Calu3 (cell line): ENCODE measurements around the gene AFP. TPM values are rescaled to one million over a fixed set of nuclear protein-coding genes. Genes with fewer than 3 reads are reported as not detected.

ENCODE experiments used
- BruUV-seq: library from RNA; stranded (reverse); fragments of 400-500 nt; replicated peaks from 2 replicates; lab custom pipeline; 2021; lab: Mats Ljungman, UMichigan
- CTCF ChIA-PET: fragments of 300-600 bp; sonication (Branson Sonifier 250); formaldehyde crosslinking; loops from one replicate; lab custom pipeline; 2022; ENCODE audit warnings: antibody characterized with exemption; lab: Charles Lee
- DNase-seq: peaks from one replicate; pipeline ENCODE4 v3.0.0; 2022
- H3K27ac Mint-ChIP-seq: one replicate; pipeline ENCODE4 v1.8.0; 2022; ENCODE audit warnings: mixed read lengths; ENCODE audit not compliant: unreplicated experiment
- H3K27me3 Mint-ChIP-seq: one replicate; pipeline ENCODE4 v1.8.0; 2022; ENCODE audit warnings: mixed read lengths; ENCODE audit not compliant: unreplicated experiment
- H3K36me3 Mint-ChIP-seq: one replicate; pipeline ENCODE4 v1.8.0; 2022; ENCODE audit warnings: mild to moderate bottlenecking, moderate library complexity, mixed read lengths; ENCODE audit not compliant: insufficient read depth, unreplicated experiment
- H3K4me1 Mint-ChIP-seq: one replicate; pipeline ENCODE4 v1.8.0; 2022; ENCODE audit warnings: mild to moderate bottlenecking, low read depth, mixed read lengths; ENCODE audit not compliant: unreplicated experiment
- H3K4me3 Mint-ChIP-seq: one replicate; pipeline ENCODE4 v1.8.0; 2022; ENCODE audit warnings: mild to moderate bottlenecking, low read depth, moderate library complexity, mixed read lengths; ENCODE audit not compliant: unreplicated experiment
- H3K9me3 Mint-ChIP-seq: one replicate; pipeline ENCODE4 v1.8.0; 2022; ENCODE audit warnings: low read depth, mixed read lengths; ENCODE audit not compliant: unreplicated experiment
- CTCF ChIP-seq: fragments of 200-600 bp; IDR thresholded peaks from one replicate; pipeline ENCODE4 v1.8.0; 2022; ENCODE audit warnings: antibody characterized with exemption; ENCODE audit not compliant: unreplicated experiment
- intact Hi-C: fragments of 100-400 bp; cut with micrococcal nuclease; formaldehyde crosslinking; loops from one replicate; pipeline ENCODE4 v1.10.0; 2022; ENCODE audit not compliant: unreplicated experiment
- total RNA-seq: library from RNA; stranded (reverse); gene quantifications from 2 replicates; pipeline ENCODE4 v1.2.3, GENCODE V29; 2022

The AFP gene
- total RNA-seq, 1 experiment from 2014 or later: not detected

GRCh38 chr4:73418677-73419076, 17.3 kb upstream of the AFP start:
- H3K27me3 Mint-ChIP-seq: no peaks in the 10 kb centered on the region
- TF ChIP-seq CTCF: no peak
- no peaks in the 10 kb centered on the region for H3K4me1 Mint-ChIP-seq
- CTCF ChIA-PET: no interaction called here
- H3K27ac Mint-ChIP-seq: no peak overlapping the region
- H3K4me3 Mint-ChIP-seq: no peak overlapping the region
- no peak for DNase-seq
- intact Hi-C loops: no loop called here
- no peaks in the 10 kb centered on the region for H3K9me3 Mint-ChIP-seq
- no peaks in the 10 kb centered on the region for H3K36me3 Mint-ChIP-seq
- no TSS peak for BruUV-seq

- no peak for DNase-seq
- Mint-ChIP-seq H3K4me1 (no peaks in the 10 kb centered on the region), H3K36me3 (no peaks in the 10 kb centered on the region), H3K27ac (no peak overlapping the region), H3K9me3 (no peaks in the 10 kb centered on the region), H3K27me3 (no peaks in the 10 kb centered on the region), H3K4me3 (no peak overlapping the region)
- TF ChIP-seq CTCF: no peak
- CTCF ChIA-PET: no interaction called here
- intact Hi-C loops: no loop called here
- BruUV-seq: no TSS peak
Observed at GRCh38 chr4:73419106-73420038, 16.6 kb upstream of the AFP start.

GRCh38 chr4:73420615-73421014, 15.4 kb upstream of the AFP start:
- no peak for TF ChIP-seq CTCF
- BruUV-seq: no TSS peak
- DNase-seq: no peak
- H3K27ac Mint-ChIP-seq: no peak overlapping the region
- no peaks in the 10 kb centered on the region for H3K9me3 Mint-ChIP-seq
- intact Hi-C loops: no loop called here
- CTCF ChIA-PET: no interaction called here
- no peaks in the 10 kb centered on the region for H3K27me3 Mint-ChIP-seq
- no peaks in the 10 kb centered on the region for H3K4me1 Mint-ChIP-seq
- H3K36me3 Mint-ChIP-seq: no peaks in the 10 kb centered on the region
- no peak overlapping the region for H3K4me3 Mint-ChIP-seq

GRCh38 chr4:73421708-73422457, 14.1 kb upstream of the AFP start:
- TF ChIP-seq CTCF: no peak
- CTCF ChIA-PET: no interaction called here
- Mint-ChIP-seq H3K9me3 (no peaks in the 10 kb centered on the region), H3K4me3 (no peak overlapping the region), H3K27ac (no peak overlapping the region), H3K4me1 (no peaks in the 10 kb centered on the region), H3K36me3 (no peaks in the 10 kb centered on the region), H3K27me3 (peaks cover 8% of the 10 kb centered on the region)
- no TSS peak for BruUV-seq
- DNase-seq: no peak
- intact Hi-C loops: no loop called here
